Measurements from ENCODE around the gene NRARP. TPM values are rescaled to one million over a fixed set of nuclear protein-coding genes. Genes with fewer than 3 reads are reported as not detected.

NRARP gene
- total and polyA plus RNA-seq, 2 of the 13 experiments (the other 11 are each of a cell fraction or from before 2014, with no cell fraction given), result 0.22 to 0.46 TPM

GRCh38 chr9:137278721-137279711 lies 23.1 kb downstream of the NRARP start (continued):
- TF ChIP-seq ZNF281 (CRISPR knock-in tag; IDR thresholded peaks at IDR 0.05; ENCODE audit: borderline replicate concordance) (no peak), ZNF543 (CRISPR knock-in tag; IDR thresholded peaks at IDR 0.05) (no peak), HNF1A (IDR thresholded peaks at IDR 0.05; ENCODE audit: low read depth) (no peak), HNF1A (CRISPR knock-in tag; IDR thresholded peaks at IDR 0.05; ENCODE audit: borderline replicate concordance) (no peak), SP5 (CRISPR knock-in tag; IDR thresholded peaks at IDR 0.05; ENCODE audit: borderline replicate concordance, low read depth) (no peak), ZBTB33 (CRISPR knock-in tag; IDR thresholded peaks at IDR 0.05) (0 out of 2 replicates have a peak, but pooled peaks have one; percentile 40), HNRNPLL (IDR thresholded peaks at IDR 0.05; ENCODE audit: low read depth, low read length, poor library complexity, severe bottlenecking) (peak; percentile 98)
